ENCODE measurements around the gene CTCFL.

The CTCFL gene

DNA sequence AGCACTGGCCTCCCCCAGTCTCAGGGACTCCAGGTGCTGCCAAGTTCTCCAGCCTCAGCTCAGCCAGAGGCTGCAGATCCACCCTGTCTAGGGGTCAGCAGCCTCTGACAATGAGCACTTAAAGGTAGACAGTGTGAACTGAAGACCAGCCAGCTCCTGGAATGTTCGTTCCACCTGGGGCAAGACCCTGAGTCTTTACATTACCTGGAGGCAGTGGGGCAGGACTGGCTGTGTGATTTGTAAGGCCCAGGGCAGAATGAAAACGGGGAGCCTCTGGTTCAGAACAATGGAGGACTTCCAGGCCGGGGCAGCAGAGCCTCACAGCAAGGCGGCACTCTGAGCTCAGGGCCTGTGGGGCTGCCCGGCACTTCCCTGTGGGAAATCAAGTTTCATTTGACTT is 65.0 kb downstream of the CTCFL start:
- DNase-seq = no peak

DNA sequence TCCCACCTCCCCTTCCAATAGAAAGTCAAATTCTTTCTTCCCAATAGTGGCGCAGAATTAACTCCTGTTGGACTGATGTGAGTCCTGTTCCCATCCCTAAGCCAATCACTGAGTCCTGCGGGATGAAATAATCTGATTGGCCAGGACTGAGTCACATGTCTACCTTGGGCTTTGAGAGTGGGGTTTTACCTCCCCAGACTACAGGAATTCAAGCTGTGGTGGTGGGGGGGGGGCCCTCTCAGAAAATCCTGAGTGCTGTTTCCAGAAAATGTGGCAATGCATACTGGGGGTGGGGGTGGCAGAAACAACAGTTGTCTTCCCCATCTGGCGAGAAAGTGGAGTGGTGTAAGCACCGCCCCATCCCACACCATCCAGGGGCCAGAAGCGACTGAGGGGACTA is 65.7 kb downstream of the CTCFL start:
- no peak for DNase-seq

DNA sequence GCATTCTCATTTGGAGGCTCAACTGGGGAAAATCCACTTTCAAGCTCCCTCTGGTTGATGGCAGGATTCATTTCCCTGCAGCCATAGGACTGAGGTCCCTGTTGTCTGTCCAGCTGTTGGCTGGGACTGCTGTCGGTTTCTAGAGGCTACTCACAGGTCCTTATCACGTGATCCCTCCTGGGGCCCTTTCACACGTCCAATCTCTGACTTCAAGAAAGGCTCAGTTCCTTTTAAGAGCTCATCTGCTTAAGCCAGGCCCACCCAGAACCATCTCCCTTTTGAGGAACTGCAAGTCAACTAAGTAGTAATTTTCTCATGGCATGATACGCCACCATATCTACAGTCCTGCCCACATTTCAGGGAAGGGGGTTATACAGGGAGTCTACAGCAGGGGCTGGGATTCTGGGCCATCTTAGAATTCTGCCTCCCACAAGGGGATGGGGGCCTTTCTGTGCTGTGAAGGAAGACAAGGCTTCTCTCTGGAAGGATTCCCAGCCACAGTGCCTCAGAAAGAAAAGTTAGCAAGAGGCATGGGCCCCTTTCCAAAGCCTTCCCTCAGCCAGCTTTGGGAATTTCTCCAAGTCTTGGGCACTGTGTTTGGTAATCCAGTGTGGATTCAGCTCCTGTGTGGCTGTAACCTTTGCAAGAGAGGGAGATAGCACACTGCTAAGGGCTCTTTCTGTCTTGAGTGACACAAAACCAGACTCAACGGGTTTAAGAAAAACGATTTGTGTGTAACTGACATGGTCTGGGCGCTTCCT is 66.4 kb downstream of the CTCFL start:
- no peak for DNase-seq

DNA sequence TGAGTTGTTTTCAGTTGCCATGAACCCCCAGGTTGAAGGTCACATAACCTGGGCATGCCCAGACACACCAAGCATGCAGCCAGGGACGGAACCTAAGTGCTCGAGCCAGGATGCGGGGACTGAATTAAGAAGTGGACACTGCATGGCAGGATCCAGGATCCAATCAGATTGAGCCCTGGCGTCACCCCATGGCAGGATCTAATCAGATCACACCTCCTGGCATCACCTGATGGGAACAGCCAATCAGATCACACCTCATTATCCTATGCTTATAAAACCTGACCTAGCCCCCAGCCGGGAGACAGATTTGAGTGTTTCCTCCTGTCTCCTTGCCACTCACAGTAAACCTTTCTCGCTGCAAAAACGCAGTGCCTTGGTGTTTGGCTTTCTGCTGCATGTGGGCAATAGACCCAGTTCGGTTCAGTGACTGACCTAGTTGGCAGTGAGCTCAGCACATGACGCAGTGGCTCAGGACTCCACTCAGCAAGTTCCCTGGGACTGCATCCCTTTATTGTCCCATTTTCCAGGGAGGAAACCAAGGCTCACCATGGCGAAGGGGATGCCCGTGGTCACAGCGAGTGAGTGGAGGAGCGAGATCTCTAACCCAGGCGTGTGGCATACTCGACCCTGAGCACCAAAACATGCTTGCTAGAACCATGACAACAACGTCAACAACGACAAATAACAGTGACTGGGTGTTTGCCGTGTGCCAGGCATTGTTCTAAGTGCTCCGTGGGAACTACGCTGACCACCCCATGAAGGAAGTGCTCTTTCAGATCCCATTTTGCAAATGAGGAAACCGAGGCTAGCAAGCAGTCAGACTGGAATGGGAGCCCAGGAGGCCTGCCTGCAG is 67.5 kb downstream of the CTCFL start:
- no peak for DNase-seq

DNA sequence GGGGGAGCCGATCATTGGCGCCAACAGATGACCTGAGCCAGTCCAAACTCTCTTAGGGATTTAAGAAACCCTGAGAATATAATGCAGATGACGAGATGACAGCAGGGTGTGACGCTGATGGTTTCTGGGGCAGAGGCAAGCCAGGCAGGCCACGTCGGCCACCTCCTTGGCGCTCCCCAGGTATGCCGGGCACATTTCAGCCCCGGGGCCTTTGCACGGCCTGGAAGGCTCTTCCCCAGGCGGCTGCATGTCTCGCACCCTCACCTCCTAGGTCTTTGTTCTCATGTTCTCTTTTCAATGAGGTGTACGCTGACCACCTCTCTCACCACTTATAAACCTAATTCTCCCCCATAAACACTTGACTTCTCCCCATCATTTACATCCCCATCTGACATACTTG is 68.8 kb downstream of the CTCFL start:
- no peak for DNase-seq

DNA sequence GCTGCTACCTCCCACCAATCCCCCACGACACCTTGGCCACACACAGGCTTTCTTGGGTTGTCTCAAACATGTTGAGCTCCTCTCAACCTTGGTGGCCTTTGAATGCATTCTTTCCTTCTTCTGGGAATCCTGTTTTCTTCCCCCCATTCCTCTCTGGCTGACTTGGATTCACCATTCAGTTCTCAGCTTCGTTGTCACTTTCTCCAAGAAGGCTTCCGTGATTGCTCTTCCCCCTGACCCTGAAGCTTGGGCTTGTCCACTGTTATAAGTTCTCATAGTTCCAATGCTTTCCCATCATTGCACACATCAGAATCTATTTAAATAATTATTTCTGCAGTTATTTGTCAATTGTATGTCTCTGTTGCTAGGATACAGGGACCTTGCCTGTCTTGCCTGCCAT is 69.6 kb downstream of the CTCFL start:
- no peak for DNase-seq

DNA sequence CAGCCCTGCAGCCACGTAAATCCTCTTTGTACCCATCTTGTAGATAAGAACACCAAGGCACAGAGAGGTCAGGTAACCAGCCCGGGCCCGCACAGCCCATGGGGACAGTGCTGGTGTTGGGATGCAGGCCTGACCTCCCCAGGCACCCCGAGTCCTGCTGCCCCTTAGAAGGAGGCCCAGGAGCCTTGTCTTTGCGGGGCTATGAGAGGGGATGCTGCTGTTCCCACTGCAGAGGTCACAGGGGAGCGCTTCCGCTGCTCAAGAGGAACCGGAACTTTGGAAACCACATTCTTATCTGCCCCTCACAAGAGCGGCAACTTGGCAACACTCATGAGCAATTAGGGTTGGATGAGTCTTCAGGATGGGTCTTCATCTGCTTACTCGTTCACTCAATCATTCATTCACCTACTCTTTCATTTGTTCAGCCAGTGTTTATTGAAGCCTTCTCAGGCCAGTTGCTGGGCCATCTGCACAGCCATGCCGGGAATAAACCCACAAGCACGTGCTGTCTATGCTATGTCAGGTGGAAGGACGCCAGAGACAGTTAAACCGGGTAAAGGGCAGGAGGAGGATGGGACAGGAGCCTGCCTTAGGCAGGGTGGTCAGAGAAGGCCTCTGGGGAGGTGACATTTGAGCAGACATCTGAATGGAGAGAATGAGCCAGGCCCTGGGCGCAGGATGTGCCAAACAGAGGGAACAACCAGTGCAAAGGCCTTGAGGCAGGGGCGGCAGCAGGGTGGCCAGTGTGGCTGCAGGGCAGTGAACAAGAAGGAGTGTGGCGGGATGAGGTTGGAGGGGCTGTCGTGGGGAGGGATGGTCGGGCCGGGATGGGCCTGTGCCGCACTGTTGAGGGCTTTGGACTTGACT is 72.9 kb downstream of the CTCFL start:
- no peak for DNase-seq

DNA sequence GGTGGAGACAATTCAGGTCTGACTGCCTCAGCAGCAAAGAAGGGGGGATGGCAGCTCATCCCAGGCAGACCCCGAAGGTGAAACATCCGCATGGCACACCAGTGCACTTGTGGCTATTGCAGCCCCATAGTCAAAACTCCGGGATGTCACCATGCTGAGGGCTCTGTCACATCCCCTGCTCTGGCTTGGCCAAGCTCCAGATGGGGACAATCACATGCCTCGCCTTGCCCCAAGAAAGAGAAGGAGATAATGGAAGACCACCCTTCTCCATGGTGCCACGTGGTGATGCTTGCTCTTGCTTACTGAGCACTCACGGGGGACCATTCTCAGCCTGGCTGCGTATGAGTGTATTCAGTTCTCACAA is 73.5 kb downstream of the CTCFL start:
- DNase-seq = no peak

DNA sequence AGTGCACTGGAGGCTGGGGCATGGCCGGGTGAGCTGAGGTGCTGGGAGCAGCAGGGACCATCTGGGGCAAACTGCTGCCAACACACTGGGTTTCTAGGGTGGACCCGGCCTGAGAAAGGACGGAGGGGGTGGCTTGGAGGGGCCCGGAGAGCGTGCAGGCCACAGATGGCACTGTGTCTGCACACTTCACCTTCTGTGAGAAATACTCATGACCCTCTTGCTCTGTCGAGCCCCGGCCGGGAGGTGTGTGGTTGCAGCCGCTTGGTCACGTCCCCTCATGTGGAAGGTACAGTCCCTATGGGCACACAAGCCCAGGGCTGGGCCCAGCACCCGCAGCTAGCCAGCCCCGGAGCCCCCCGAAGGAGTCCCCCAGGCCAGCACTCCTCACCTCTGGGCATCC is 74.0 kb downstream of the CTCFL start:
- no peak for DNase-seq

DNA sequence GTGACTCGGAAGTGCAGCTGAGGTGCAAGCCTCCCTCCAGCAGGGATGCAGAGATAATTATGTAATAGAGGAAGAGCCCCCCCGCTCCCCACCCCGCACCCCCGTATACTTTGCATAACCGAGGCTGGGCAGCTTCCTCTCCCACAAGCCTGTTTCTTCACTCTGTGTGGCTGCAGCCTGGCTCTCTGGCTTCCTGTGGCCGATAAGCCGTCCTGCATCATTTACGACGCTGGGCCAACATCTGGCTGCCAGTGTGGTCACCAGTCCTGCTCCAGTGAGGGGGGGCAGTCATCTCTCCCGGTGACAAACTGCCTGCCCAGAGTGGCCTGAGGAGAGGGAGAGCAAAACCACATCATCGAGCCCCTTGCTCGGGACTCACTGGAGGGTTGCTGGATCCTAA is 74.5 kb downstream of the CTCFL start:
- DNase-seq = no peak

DNA sequence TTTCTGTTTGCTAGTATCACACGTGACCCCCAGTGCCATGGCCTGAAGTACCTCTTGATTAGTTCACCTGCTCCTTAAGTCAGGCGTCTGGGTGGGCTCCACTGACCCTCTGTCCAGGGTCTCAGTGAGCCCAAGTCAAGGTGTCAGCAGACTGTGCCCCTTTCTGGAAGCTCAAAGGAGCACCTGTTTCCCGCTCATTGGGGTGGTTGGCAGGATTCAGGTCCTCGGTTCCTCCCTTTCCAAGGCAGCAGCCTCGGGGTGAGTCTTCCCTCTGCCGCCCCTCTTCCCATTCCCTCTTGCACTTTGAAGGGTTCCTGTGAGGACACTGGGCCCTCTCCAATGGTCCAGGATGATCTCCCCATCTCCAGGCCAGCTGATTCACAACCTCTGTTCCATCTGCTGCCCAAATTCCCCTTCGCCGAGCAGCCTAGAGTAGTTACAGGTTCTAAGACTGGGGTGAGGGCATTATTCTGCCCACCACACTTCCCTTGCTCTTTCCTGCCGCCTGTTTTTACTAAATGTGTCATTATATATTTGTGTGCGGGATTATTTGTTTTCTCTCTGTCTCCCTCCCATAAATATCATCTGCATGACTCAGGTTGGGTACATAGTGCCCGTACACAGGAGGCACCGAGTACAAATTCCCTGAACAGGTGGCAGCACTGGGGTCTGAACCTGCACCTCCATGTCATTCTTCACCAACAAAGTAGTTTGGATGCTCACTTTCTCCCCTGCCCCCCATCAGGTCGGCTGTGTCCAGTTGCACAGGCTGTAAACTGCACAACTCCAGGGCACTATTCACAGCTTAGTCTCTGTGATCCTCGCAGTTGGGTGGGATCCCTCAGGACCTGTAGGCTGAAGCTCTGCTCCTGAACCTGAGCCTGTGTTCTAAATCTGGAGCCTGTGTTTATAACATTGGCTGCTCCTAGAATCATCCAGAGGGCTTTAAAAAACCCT is 75.3 kb downstream of the CTCFL start:
- DNase-seq = no peak

DNA sequence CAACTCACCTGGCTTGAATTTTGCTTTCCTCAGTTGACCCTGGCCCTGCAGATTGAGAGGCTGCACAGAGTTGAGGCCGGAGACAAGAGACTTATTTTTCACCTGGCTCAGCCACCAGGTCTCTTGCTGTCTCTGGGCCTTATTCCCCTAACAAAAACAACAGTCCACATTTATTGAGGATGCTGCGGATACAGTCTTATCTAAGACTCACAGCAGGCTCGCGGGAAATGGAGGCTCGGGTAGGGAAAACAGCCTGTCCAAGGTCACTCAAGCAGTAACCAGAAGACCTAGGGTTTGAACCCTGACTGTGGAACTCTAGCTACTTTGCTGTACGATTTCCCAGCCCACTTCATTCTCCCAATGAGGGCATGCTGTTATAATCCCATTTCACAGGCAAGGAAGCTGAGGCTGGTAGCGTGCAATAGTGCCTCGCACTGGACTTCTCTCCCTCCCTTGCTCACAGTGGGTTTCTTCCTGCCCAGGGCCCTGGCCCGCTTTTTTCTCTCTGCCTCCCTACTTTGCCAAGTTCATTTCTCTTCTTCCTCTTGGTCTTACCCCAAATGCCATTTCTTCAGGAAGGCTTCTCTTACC is 76.1 kb downstream of the CTCFL start:
- DNase-seq = no peak

All from GOT3 (cell line).